Transverse colon (tissue), 4 donors: ENCODE measurements around the gene ADGRA1.

ENCODE experiments used
- EP300 ChIP-seq: sonication (generic); formaldehyde crosslinking; IDR thresholded peaks from one replicate; pipeline ENCODE4 v1.6.1; 2017; ENCODE audit warnings: antibody characterized with exemption, low read depth
- POLR2A ChIP-seq: fragments of 450-650 bp; IDR thresholded peaks from one replicate; pipeline ENCODE4 v1.6.1; 2016; ENCODE audit warnings: antibody characterized with exemption, mild to moderate bottlenecking, moderate library complexity
- POLR2AphosphoS5 ChIP-seq, 3 donors: sonication (generic); formaldehyde crosslinking; IDR thresholded peaks; one replicate each; pipeline ENCODE4 v1.6.1; 2016; ENCODE audit warnings: antibody characterized with exemption in 3 of 3
- TF ChIP-seq, protein P1 (sequence below), 5 experiments: fragments of 200-600 bp in 3 of 5; fragments of 450-650 bp in 2 of 5; sonication (generic) in 3 of 5; IDR thresholded peaks; 1 replicate in 2 of 5; 2 replicates in 3 of 5; pipeline ENCODE4 v1.5.1; 2016 to 2017; ENCODE audit warnings: antibody characterized with exemption in 5 of 5, inconsistent platforms in 3 of 5, mild to moderate bottlenecking in 2 of 5, moderate library complexity in 1 of 5

DNA sequence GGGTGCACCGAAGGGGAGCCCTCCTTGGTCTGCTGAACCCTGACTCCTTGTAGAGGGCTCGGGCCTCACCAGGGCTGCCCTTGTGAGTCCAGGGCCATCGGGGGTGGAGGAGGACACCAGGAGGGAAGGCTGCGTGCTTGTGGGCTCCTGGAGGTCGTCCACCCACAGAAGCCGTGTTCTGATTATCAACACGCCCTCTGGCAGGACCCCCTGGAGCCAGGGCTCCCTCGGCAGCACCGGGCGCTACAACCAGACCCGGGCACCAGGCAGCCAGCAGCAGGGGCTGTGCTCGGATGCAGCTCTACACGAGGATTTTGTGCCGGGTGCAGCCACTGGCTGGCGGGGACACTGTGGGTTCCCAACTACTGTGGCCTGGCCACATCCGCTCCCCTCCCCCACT lies 6.1 kb upstream of the ADGRA1 start:
- TF ChIP-seq, protein P1, sequence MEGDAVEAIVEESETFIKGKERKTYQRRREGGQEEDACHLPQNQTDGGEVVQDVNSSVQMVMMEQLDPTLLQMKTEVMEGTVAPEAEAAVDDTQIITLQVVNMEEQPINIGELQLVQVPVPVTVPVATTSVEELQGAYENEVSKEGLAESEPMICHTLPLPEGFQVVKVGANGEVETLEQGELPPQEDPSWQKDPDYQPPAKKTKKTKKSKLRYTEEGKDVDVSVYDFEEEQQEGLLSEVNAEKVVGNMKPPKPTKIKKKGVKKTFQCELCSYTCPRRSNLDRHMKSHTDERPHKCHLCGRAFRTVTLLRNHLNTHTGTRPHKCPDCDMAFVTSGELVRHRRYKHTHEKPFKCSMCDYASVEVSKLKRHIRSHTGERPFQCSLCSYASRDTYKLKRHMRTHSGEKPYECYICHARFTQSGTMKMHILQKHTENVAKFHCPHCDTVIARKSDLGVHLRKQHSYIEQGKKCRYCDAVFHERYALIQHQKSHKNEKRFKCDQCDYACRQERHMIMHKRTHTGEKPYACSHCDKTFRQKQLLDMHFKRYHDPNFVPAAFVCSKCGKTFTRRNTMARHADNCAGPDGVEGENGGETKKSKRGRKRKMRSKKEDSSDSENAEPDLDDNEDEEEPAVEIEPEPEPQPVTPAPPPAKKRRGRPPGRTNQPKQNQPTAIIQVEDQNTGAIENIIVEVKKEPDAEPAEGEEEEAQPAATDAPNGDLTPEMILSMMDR (IDR thresholded peaks at IDR 0.05): no peak
- TF ChIP-seq POLR2A: no peak
- TF ChIP-seq POLR2AphosphoS5 (IDR thresholded peaks at IDR 0.05): no peak
- no peak for TF ChIP-seq EP300
